Renal pelvis (tissue), 4 donors: Measurements from ENCODE around the gene PPP1R3D. TPM values are rescaled to one million over a fixed set of nuclear protein-coding genes. Genes with fewer than 3 reads are reported as not detected.

Source experiments
- DNase-seq: peaks from one replicate; pipeline ENCODE4 v3.0.0-alpha.2; 2013
- polyA plus RNA-seq, 3 donors: library from polyadenylated mRNA; unstranded; fragments of 120-200 nt; gene quantifications; one replicate each; pipeline ENCODE4 v1.2.1, GENCODE V29; 2013; ENCODE audit not compliant: insufficient read length in 3 of 3

The PPP1R3D gene
- polyA plus RNA-seq, 3 donors, result 5.5 to 5.8 (median 5.6) TPM

GRCh38 chr20:59955131-59955796 lies 15.2 kb upstream of the PPP1R3D start:
- DNase-seq, result no peak

- no peak for DNase-seq
These were observed 14.6 kb upstream of the PPP1R3D start for GRCh38 chr20:59954718-59955117.

GRCh38 chr20:59949911-59950310 lies 9.8 kb upstream of the PPP1R3D start:
- no peak for DNase-seq

- no peak for DNase-seq
These were observed 9.0 kb upstream of the PPP1R3D start for GRCh38 chr20:59948828-59949720.

GRCh38 chr20:59948212-59948611 lies 8.1 kb upstream of the PPP1R3D start:
- DNase-seq, result no peak

GRCh38 chr20:59947376-59947775 lies 7.3 kb upstream of the PPP1R3D start:
- no peak for DNase-seq

- DNase-seq, result no peak
These were observed 5.6 kb upstream of the PPP1R3D start for GRCh38 chr20:59945731-59946130.

- no peak for DNase-seq
These were observed 5.1 kb upstream of the PPP1R3D start for GRCh38 chr20:59945175-59945574.

- no peak for DNase-seq
These were observed 4.6 kb upstream of the PPP1R3D start for GRCh38 chr20:59944726-59945125.

GRCh38 chr20:59942245-59942644 lies 2.1 kb upstream of the PPP1R3D start:
- DNase-seq, result no peak

- no peak for DNase-seq
These were observed 820 bp upstream of the PPP1R3D start for GRCh38 chr20:59940956-59941294.

- no peak for DNase-seq
These were observed 301 bp downstream of the PPP1R3D start for GRCh38 chr20:59939879-59940128.

- DNase-seq, result no peak
These were observed 840 bp downstream of the PPP1R3D start for GRCh38 chr20:59939052-59939878.

GRCh38 chr20:59938696-59939051 lies 1.4 kb downstream of the PPP1R3D start:
- DNase-seq, result no peak

GRCh38 chr20:59938221-59938620 lies 1.9 kb downstream of the PPP1R3D start:
- DNase-seq, result no peak

GRCh38 chr20:59937150-59937549 lies 3.0 kb downstream of the PPP1R3D start:
- DNase-seq, result no peak

- DNase-seq, result no peak
These were observed 3.7 kb downstream of the PPP1R3D start for GRCh38 chr20:59936409-59936808.

- DNase-seq, result no peak
These were observed 4.5 kb downstream of the PPP1R3D start for GRCh38 chr20:59935457-59936185.

- peak; percentile 72 for DNase-seq
These were observed 6.1 kb downstream of the PPP1R3D start for GRCh38 chr20:59933849-59934585.

GRCh38 chr20:59933296-59933848 lies 6.7 kb downstream of the PPP1R3D start, which contains the start of gene SYCP2:
SYCP2 (minus strand) TSS chr20:59933637; CDS start chr20:59922413, 11,224 bp downstream.
- DNase-seq, result no peak
